NK-92 treated with Interleukin-12 subunit alpha and Interleukin-12 subunit beta, amount 100 ng/mL, for 24 hours (cell line): ENCODE data around the gene SPATA25.

Experiments
- DNase-seq: peaks from one replicate; lab custom pipeline; 2025; lab: John Stamatoyannopoulos, UW

The SPATA25 gene

GRCh38 chr20:45863543-45864470 is 23.6 kb downstream of the SPATA25 start:
- DNase-seq: no peak

DNA sequence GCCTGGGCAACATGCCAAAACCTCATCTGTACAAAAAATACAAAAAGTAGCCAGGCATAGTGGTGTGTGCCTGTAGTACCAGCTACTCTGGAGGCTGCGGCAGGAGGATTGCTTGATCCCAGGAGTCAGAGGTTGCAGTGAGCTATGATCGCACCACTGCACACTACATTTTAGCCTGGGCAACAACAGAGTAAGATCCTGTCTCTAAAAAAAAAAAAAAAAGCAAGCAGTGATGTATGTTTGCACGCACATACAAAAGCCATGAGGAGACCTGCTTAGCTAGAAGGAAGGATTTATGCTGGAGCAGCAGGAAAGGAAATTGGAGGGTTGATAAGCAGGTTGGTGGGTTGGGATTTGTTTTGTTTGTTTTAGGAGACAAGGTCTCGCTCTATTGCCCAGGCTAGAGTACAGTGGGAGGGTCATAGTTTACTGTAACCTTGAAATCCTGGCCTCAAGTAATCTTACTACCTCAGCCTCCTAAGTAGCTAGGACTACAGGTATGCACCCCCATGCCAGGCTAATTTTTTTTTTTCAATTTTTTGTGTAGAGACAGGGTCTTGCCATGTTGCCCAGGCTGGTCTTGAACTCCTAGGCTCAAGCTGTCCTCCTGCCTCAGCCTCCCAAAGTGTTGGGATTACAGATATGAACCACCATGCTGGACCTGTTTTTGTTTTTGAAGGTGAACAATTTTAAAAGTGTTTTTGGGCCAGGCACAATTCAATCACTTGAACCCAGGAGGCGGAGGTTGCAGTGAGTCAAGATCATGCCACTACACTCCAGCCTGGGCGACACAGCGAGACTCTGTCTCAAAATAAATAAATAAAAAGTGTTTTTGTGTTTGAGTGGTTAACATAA is 26.0 kb downstream of the SPATA25 start:
- DNase-seq: no peak

DNA sequence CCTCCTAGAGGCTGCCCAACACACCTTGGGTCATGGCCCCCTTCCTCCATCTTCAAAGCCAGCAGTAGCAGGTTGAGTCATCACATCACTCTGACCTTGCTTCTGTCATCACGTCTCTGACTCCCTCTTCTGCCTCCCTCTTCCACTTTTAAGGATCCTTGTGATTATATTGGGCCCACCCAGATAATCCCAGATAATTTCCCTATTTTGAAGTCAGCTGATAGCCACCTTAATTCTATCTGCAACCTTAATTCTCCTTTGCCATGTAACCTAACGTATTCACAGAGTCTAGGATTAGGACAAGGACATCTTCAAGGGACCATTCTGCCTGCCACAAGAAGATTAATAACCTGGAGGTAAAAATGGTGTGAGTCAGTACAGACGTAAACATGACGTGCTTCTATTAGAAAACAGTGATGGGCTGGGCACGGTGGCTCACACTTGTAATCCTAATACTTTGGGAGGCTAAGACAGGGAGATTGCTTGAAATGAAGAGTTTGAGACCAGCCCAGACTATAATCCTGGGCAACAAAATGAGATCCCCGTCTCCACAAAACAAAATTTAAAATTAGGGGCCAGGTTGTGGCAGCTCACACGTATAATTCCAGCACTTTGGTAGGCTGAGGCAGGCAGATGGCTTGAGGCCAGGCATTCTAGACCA is 26.7 kb downstream of the SPATA25 start:
- no peak for DNase-seq

- no peak for DNase-seq
These were observed 27.5 kb downstream of the SPATA25 start for GRCh38 chr20:45859916-45860315.

GRCh38 chr20:45857882-45858216 is 29.6 kb downstream of the SPATA25 start:
- peak; percentile 65 for DNase-seq

- peak; percentile 92 for DNase-seq
These were observed 30.1 kb downstream of the SPATA25 start, which contains the start of the genes ACOT8 and ZSWIM3 for GRCh38 chr20:45857114-45857881. Gene ACOT8 (minus strand): TSS chr20:45857392. CDS start chr20:45857315, 77 bp downstream. Gene ZSWIM3 (plus strand): TSS chr20:45857614. CDS start chr20:45857826, 212 bp downstream.

DNA sequence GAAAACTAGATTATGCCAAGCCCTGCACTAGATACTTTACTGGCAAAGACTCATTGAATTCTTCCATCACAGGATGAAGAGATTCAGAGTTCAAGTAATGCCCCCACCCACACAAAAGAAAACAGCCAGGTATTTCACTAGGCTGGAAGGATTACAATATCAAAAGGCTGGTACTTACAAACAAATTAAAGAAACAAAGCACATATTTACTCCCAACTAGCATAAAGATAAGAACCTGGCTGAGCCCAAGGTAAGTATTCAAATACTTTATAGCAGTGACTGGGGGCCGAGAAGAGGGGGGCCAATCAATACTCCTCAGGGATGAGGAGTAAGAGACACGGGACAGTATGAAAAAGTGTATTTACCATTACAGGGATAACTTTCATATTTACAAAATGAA is 33.9 kb downstream of the SPATA25 start:
- no peak for DNase-seq

- DNase-seq: no peak
These were observed 35.1 kb downstream of the SPATA25 start for GRCh38 chr20:45852326-45852725.

DNA sequence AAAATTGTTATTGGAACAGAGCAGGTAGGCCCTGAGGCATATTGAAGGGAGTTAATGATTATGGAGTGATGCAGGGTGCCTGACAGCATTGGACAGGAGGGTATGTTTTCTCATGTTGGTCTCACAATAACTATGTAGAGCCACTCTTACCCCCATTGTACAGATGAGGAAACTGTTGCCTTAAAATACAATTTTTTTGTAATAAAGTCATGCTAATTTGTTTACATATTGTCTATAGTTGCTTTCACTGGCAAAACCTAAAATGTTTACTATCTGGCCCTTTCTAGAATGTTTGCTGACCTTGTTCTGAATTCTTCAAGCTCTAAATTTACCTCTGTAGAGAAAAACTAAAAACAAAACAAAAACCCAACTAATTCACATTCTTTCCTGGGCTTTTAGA is 35.9 kb downstream of the SPATA25 start:
- no peak for DNase-seq

GRCh38 chr20:45850926-45851325 is 36.5 kb downstream of the SPATA25 start:
- DNase-seq: no peak

GRCh38 chr20:45850238-45850637 is 37.2 kb downstream of the SPATA25 start:
- no peak for DNase-seq

DNA sequence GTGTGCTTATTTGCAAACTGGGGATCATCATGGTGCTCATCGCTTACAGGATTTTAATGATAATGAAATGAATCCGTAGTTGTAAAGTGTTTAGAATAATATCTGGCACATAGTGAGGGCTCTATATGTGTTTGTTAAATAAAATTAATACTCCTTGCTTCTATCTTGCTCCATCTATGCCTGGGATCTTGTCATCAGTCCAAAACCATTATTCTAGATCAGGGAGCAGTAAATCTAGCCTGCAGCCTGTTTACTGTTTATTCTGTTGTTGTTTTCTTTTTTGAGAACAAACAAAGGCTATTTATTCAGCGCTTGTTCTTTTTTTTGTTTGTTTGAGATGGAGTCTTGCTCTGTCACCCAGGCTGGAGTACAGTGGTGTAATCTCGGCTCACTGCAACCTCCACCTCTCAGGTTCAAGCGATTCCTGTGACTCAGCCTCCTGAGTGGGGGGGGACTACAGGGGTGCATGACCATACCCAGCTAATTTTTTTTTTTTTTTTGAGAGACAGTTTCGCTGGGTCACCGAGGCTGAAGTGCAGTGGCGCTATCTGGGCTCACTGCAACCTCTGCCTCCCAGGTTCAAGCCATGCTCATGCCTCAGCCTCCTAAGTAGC is 38.3 kb downstream of the SPATA25 start:
- DNase-seq: no peak

GRCh38 chr20:45848421-45848820 is 39.0 kb downstream of the SPATA25 start:
- no peak for DNase-seq

DNA sequence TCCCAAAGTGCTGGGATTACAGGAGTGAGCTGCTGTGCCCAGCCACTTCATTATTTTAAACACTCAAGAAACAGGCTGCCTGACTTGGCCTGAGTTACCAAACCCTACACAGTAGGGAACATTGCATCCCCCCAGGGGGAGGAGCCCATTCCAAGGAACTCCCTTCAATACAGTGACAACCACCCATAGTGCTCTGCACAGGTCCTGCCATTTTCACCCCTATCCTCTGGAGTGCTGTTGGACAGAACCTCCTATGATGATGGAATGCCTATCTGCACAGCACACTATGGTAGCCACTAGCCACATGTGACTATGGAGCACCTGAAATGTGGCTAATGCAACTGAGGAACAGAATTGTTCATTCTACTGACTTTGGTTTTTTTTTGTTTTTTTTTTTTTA is 42.0 kb downstream of the SPATA25 start:
- no peak for DNase-seq

- no peak for DNase-seq
These were observed 43.9 kb downstream of the SPATA25 start for GRCh38 chr20:45843506-45843905.

DNA sequence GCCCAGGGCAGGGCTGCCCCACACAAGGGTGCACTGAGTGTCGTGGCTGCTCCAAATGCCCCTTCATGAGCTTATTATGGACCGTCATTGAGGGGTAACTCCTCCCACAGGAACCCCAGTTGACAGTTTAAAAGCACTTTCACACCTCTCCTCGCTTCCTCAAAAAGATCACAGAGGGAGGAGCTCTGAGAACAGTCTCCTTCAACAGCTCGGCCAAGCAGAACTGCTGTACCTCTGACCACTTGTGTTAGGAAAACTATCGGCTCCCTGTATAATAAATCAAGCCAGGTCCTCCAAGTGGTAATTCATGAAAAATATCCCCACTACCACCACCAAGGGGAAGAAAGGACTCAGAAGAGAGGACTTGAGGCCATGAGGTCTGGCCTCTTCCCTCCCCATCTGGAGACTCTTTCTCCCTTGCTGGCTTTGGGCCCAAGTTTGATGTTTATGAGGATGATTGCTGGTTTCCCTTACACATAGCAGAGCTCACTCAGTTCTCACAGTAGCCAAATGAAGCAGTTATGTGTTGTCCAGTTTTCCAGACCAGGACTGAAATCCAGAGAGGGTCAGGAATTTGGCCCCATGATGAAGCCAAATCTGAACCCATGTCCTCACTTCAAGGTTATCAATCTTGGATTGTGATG is 45.1 kb downstream of the SPATA25 start:
- DNase-seq: no peak

GRCh38 chr20:45841407-45842129 is 45.9 kb downstream of the SPATA25 start:
- DNase-seq: no peak

- no peak for DNase-seq
These were observed 46.7 kb downstream of the SPATA25 start for GRCh38 chr20:45840700-45841198.

- no peak for DNase-seq
These were observed 50.6 kb downstream of the SPATA25 start for GRCh38 chr20:45836841-45837240.
